Adipocyte (in vitro differentiated cells): ENCODE data around the gene SLFN11.

Source experiments
- DNase-seq: peaks from one replicate; pipeline ENCODE4 v3.0.0-alpha.2; 2015; ENCODE audit warnings: low read depth
- H3K27me3 ChIP-seq: replicated peaks from 2 replicates; pipeline ENCODE4 v1.7.0; 2013; ENCODE audit warnings: mild to moderate bottlenecking, low read length, moderate library complexity; ENCODE audit not compliant: control insufficient read depth, insufficient read depth
- H3K36me3 ChIP-seq: 2 replicates; pipeline ENCODE4 v1.7.0; 2013; ENCODE audit warnings: low read length, mild to moderate bottlenecking, moderate library complexity; ENCODE audit not compliant: control insufficient read depth, insufficient read depth, severe bottlenecking
- H3K4me1 ChIP-seq: 2 replicates; pipeline ENCODE4 v1.7.0; 2013; ENCODE audit warnings: mild to moderate bottlenecking, low read length, moderate library complexity; ENCODE audit not compliant: control insufficient read depth, insufficient read depth
- H3K4me3 ChIP-seq: 2 replicates; pipeline ENCODE4 v1.7.0; 2013; ENCODE audit warnings: mild to moderate bottlenecking, low read length, moderate library complexity
- H3K9ac ChIP-seq: 2 replicates; pipeline ENCODE4 v1.7.0; 2013; ENCODE audit warnings: mild to moderate bottlenecking, low read length, moderate library complexity
- H3K9me3 ChIP-seq: 2 replicates; pipeline ENCODE4 v1.7.0; 2013; ENCODE audit warnings: mild to moderate bottlenecking, low read length, moderate library complexity; ENCODE audit not compliant: control insufficient read depth

Gene SLFN11

DNA sequence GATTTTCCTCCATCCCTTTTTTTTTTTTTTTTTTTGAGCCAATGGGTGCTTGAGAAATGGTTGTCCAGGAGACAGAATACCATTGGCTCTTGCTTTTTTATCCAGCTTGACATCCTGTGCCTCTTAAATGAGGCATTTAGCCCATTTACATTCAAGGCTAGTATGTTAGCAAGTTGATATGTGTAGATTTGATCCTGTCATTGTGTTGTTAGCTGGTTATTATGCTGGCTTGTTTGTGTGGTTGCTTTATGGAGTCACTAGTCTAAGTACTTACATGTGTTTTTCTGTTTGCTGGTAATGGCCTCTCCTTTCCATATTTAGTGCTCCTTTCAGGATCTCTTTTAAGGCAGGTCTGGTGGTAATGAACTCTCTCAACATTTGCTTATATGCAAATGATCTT is 14.1 kb upstream of the SLFN11 start:
- Histone ChIP-seq H3K4me3 (no peak overlapping the region), H3K27me3 (no peaks in the 10 kb centered on the region), H3K4me1 (peaks cover 6% of the 10 kb centered on the region), H3K9ac (no peak overlapping the region), H3K36me3 (no peaks in the 10 kb centered on the region), H3K9me3 (no peaks in the 10 kb centered on the region)
- no peak for DNase-seq

DNA sequence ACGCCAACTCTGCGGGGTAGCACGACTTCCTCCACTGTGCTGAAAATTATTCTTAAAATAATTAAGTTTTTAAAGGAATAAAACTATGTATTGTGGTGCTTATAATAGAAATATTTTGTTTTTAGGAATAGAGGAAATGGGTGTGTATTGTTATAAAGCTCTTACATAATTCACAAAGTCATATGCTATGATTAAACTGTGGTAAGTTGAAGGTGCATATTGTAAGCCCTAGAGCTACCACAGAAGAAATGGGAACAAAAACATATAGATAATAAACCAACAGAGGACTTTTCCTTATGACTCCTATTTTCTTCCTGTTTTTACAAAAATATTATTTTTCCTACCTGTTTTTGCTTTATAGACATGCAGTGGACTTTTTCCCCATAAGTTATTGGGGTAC is 4.3 kb upstream of the SLFN11 start:
- H3K9ac ChIP-seq: no peak overlapping the region
- no peak overlapping the region for H3K4me3 ChIP-seq
- no peaks in the 10 kb centered on the region for H3K9me3 ChIP-seq
- H3K36me3 ChIP-seq: no peaks in the 10 kb centered on the region
- H3K4me1 ChIP-seq: peaks cover 22% of the 10 kb centered on the region
- H3K27me3 ChIP-seq: no peaks in the 10 kb centered on the region
- DNase-seq: no peak

DNA sequence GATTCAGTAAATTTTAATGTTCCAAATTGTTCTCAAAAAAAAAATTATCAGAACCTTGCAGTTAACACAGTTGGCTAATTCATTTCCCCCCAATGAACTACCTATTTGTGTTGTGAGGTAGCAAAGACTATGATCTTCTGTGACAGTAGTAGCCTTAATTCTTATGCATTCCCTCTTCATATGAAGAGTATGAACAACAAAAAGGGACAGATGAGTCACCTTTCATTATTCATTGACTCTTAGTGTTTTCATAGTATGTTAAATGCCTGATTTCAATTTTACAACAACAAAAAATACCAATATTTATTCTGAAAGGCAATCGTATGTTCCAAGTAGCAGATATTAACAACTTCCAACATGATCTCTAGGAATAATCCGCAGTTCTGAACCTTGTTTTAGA is 3.6 kb upstream of the SLFN11 start:
- Histone ChIP-seq H3K36me3 (no peaks in the 10 kb centered on the region), H3K9me3 (no peaks in the 10 kb centered on the region), H3K4me3 (no peak overlapping the region), H3K9ac (no peak overlapping the region), H3K4me1 (peaks cover 22% of the 10 kb centered on the region), H3K27me3 (no peaks in the 10 kb centered on the region)
- no peak for DNase-seq

DNA sequence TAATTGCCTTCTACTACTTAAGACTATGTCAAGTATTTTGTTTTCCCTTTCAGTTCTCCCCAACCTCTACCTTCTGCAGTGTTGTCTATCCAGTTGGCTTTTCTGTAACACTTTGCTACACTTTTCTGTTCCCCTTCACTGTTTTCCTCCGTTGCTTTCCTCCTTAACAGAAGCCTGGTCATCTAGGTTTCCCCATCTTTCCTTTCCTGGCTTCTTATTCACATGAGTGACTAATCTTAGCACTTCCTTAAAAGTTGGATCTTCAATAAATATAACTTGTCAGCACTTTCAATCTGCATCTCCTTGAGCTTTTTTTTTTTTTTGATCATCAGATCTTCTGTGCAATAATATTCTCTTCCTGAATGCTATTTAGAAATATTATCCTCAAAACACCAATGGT is 2.8 kb upstream of the SLFN11 start:
- Histone ChIP-seq H3K4me3 (peak overlapping the region; percentile 46), H3K9ac (peak overlapping the region; percentile 7), H3K27me3 (no peaks in the 10 kb centered on the region)

DNA sequence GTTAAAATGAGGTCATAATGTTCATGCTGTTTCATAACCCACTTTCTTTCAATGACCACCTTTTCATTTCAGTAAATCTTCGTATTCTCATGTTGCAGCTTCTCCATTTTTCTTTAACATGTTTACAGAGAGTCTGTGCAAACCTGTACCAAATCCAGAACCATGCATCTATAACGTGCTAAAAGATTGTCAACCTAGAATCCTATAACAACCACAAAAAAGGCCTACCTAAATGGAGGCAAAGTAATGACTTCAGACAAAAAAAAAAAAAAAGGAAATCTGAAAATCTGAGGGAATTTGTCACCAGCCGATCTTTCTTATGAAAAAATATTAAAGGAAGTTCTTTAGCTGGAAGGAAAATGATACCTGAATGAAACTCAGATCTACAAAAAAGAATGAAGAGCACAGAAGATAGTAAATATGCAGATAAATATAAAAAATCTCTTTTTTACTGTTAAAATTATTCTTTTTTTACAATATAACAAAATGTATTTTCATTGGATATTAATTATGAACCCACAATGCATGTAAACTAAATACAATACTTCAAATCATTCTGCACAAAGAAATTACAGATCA is 1.4 kb upstream of the SLFN11 start:
- DNase-seq: no peak
- Histone ChIP-seq H3K27me3 (no peaks in the 10 kb centered on the region), H3K4me3 (peak overlapping the region; percentile 94), H3K9me3 (peaks cover 3% of the 10 kb centered on the region), H3K36me3 (no peaks in the 10 kb centered on the region), H3K4me1 (peaks cover 31% of the 10 kb centered on the region), H3K9ac (peak overlapping the region; percentile 95)

More for the DNA sequence above, 2.8 kb upstream of the SLFN11 start:
- H3K4me1 ChIP-seq: peaks cover 26% of the 10 kb centered on the region
- DNase-seq: no peak
- H3K36me3 ChIP-seq: no peaks in the 10 kb centered on the region
- no peaks in the 10 kb centered on the region for H3K9me3 ChIP-seq

DNA sequence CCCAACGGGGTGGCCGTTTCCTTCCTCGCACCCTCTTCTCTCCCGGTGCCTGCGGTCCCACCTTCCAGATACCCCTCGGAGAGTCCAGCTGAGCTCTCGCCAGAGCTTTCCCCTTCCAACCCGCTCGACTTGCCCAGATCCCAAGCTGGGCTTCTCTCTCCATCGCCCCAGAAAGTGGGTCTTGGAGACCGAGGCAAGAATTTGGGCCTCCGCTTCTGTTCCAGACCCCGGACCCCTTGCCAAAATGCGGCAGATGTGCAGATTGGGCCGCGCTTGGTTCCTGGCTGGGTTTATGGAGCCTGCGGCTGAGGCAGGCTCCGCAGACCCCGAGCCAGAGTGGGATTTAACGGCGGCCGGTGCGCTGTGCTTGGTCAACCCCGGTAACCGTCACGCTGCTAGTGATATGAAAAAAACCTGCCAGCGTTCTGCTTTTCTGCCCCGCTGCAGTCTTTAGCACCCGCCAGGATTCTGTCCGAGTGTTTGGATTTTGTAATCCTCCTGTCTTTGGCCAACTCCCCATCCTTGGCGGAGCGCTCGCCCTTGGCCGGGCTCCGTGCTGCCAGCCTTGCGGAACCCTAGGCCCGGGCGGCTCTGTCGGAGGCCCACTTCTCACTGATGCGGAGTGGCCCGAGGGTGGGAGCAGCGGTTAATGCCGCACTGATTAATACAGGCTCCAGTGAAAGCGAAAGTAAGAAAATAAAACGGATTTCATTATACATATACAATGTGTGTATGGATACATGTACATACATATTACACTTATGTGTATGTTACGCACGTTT is 754 bp upstream of the SLFN11 start:
- DNase-seq: peak; percentile 83
- Histone ChIP-seq H3K36me3 (peaks cover 2% of the 10 kb centered on the region), H3K4me3 (peak overlapping the region; percentile 94), H3K9ac (peak overlapping the region; percentile 95), H3K27me3 (no peaks in the 10 kb centered on the region), H3K9me3 (peaks cover 4% of the 10 kb centered on the region), H3K4me1 (peaks cover 31% of the 10 kb centered on the region)

DNA sequence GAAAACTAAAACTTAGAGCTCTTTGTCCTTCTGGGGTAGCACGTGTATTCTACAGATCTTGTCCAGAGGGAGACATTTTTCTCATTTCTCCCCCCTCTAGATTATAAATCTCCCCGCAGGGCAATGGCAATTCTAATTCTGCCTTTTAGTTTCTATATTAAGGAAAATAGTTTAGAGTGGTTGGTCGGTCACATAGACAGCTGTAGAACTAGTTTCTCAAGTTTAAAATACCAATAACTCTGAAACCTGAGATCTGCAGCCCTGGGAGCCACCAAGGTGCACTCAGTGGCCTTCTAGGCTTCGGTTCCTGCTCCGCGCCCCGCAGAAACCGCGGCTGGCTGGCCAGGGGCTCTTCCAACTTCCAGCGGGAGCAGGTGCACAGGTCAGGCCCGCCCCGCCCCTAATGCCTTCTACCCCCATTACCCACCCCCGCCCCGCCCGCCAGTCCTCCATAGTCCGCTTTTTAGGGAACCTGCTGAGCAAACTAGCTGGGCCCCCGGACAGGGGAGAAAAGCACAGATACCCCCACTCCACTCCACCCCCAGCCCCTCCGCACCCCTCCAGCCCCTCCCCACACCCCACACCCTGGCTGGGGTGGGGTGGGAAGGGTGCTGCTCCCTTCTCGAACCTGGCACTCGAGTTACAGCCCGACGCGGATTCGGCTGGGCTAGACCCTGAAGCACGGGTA is 431 bp downstream of the SLFN11 start:
- Histone ChIP-seq H3K4me1 (peaks cover 31% of the 10 kb centered on the region), H3K9me3 (peaks cover 4% of the 10 kb centered on the region), H3K4me3 (peak overlapping the region; percentile 94), H3K36me3 (peaks cover 5% of the 10 kb centered on the region), H3K27me3 (no peaks in the 10 kb centered on the region), H3K9ac (peak overlapping the region; percentile 95)
- peak; percentile 30 for DNase-seq

DNA sequence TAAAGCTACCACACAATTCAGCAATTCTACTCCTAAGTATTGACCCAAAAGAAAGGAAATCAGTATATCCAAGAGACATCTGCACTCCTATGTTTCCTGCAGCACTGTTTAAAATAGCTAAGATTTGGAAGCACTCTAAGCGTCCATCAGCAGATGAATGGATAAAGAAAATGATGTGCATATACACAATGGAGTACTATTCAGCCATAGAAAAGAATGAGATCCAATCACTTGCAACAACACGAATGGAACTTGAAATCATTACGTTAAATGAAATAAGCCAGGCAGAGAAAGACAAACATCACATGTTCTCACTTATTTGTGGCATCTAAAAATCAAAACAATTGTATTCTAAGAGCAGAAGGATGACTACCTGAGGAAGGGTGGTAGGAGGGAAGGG is 1.5 kb downstream of the SLFN11 start:
- H3K4me3 ChIP-seq: no peak overlapping the region
- no peaks in the 10 kb centered on the region for H3K27me3 ChIP-seq
- peaks cover 31% of the 10 kb centered on the region for H3K4me1 ChIP-seq
- no peak for DNase-seq
- H3K36me3 ChIP-seq: peaks cover 5% of the 10 kb centered on the region
- no peak overlapping the region for H3K9ac ChIP-seq
- peaks cover 4% of the 10 kb centered on the region for H3K9me3 ChIP-seq

DNA sequence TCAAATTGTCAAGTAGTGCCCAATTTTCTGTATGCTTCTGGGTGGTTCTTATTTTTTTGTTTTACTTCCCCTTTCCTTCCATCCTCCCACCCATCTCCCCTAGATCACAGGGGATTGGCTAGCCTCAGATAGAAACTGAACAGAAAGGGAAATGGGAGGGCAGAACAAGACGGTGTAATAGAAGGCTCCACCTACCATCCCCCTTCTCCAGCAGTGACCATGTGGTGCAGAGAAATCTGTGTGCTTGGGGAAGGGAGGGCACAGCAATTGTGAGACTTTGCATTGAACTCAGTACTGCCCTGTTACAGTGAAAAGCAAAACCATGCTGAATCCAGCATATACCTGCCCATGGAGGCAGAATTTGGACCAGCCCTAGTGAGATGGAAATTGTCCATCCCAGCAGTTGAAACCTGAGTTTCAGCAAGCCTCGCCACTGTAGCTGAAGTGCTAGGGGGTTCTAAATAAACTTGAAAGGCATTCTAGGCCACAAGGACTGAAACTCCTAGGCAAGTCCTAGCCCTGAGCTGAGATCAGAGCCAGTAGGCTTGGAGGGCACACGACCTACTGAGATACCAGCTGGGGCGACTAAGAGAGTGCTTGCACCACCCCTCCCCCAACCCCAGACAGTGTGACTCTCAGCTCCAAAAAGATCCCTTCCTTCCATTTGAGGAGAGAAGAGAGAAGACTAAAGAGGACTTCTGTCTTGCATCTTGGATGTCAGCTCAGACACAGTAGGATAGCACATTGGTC is 5.2 kb downstream of the SLFN11 start:
- Histone ChIP-seq H3K4me3 (no peak overlapping the region), H3K4me1 (peaks cover 9% of the 10 kb centered on the region), H3K27me3 (no peaks in the 10 kb centered on the region), H3K9ac (no peak overlapping the region), H3K9me3 (peaks cover 4% of the 10 kb centered on the region), H3K36me3 (peaks cover 11% of the 10 kb centered on the region)
- DNase-seq: no peak

DNA sequence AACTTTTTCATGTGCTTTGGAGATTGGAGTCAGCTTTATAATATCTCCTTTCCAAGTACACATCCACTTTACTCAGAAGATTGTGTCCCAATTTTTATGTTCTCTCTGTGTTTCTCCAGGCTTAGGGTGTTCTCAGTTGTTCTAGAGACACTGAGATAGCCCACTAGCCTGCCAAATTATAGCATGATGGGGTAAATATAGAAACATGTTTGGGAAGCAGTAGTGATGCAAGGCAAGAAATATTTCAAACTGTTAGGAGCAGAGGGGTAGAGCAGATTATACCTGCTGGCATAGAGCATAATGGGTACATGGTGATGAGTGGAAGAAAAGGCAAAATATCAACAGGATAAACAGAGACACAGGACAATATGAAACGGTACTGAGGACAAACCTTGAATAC is 12.4 kb downstream of the SLFN11 start:
- Histone ChIP-seq H3K9ac (no peak overlapping the region), H3K27me3 (no peaks in the 10 kb centered on the region), H3K36me3 (peaks cover 22% of the 10 kb centered on the region), H3K9me3 (no peaks in the 10 kb centered on the region), H3K4me3 (no peak overlapping the region), H3K4me1 (peaks cover 4% of the 10 kb centered on the region)
- no peak for DNase-seq

DNA sequence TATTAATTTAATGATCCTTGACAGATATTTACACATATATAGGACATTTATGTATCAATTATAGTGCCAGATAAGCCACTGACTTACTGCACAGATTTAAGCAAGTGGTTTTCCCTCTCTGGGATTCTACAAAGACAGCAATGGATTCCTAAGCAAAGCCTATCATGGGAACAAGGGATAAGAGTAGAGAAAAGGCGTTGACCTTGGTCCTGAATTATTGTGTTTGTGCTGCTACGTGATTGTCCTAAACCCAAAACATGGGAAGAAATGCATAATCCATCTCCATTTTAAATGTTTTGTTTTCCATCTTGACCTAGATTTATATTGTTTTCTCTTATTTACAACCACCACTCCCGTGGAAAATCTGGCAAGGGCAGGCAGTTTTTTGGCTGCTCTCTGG is 14.0 kb downstream of the SLFN11 start:
- Histone ChIP-seq H3K9me3 (no peaks in the 10 kb centered on the region), H3K4me3 (no peak overlapping the region), H3K9ac (no peak overlapping the region), H3K36me3 (peaks cover 30% of the 10 kb centered on the region), H3K27me3 (no peaks in the 10 kb centered on the region), H3K4me1 (peaks cover 4% of the 10 kb centered on the region)
- DNase-seq: no peak
